Endothelial cell of umbilical vein (primary cell): ENCODE results near the gene CPNE7. TPM values are rescaled to one million over a fixed set of nuclear protein-coding genes. Genes with fewer than 3 reads are reported as not detected.

Source experiments
- BruUV-seq: library from RNA; stranded (reverse); fragments of 400-500 nt; replicated peaks from 2 replicates; lab custom pipeline; 2021; lab: Mats Ljungman, UMichigan
- CTCF ChIA-PET: fragments of 300-600, 350-600 bp; sonication (Branson Sonifier 250); formaldehyde crosslinking; loops from one replicate; lab custom pipeline; 2021; ENCODE audit warnings: antibody characterized with exemption, inconsistent platforms; lab: Charles Lee
- POLR2A ChIA-PET: fragments of 300-600, 350-600 bp; sonication (Branson Sonifier 250); formaldehyde crosslinking; loops from one replicate; lab custom pipeline; 2021; ENCODE audit warnings: antibody characterized with exemption, inconsistent platforms; lab: Charles Lee
- DNase-seq: peaks from one replicate; pipeline ENCODE4 v3.0.0-alpha.2; 2011; ENCODE audit warnings: low read depth, low spot score
- FAIRE-seq: peaks from 2 replicates; lab custom pipeline; 2011; peaks lifted over from hg19 to GRCh38; lab: Jason Lieb, UNC
- H2AFZ ChIP-seq: 2 replicates; pipeline ENCODE4 v1.6.0; 2012; ENCODE audit warnings: low read depth, low read length, control low read depth, inconsistent platforms
- H3K27ac ChIP-seq: 2 replicates; pipeline ENCODE4 v1.5.1; 2011; ENCODE audit warnings: low read depth, mild to moderate bottlenecking, control low read depth, low read length, moderate library complexity; ENCODE audit not compliant: insufficient read depth
- H3K27me3 ChIP-seq, 2 experiments: 2 replicates each; pipeline versions ENCODE4 v1.6.0 to v1.6.1; 2011; ENCODE audit warnings: low read length in 2 of 2, mixed read lengths in 1 of 2; ENCODE audit not compliant: control insufficient read depth in 2 of 2, insufficient read depth in 2 of 2
- H3K36me3 ChIP-seq, 2 experiments: 2 replicates in 1 of 2; 3 replicates in 1 of 2; pipeline ENCODE4 v1.5.1; 2011; ENCODE audit warnings: low read length in 2 of 2, mild to moderate bottlenecking in 1 of 2, moderate library complexity in 1 of 2; ENCODE audit not compliant: control insufficient read depth in 2 of 2, insufficient read depth in 2 of 2; ENCODE audit errors: extremely low read depth in 1 of 2
- H3K4me1 ChIP-seq: 3 replicates; pipeline ENCODE4 v1.5.1; 2011; ENCODE audit warnings: mild to moderate bottlenecking, low read length; ENCODE audit not compliant: control insufficient read depth, insufficient read depth; ENCODE audit errors: extremely low read depth
- H3K4me2 ChIP-seq: 2 replicates; pipeline ENCODE4 v1.6.1; 2011; ENCODE audit warnings: low read length, control low read depth, mixed read lengths; ENCODE audit not compliant: insufficient read depth
- H3K4me3 ChIP-seq, 3 experiments: fragments of 200-600 bp in 1 of 3; sonication (generic), shearing (Covaris generic) in 1 of 3; replicated peaks in 1 of 3; 2 replicates each; pipeline ENCODE4 v1.5.1; 2011 to 2016; ENCODE audit warnings: control low read depth in 3 of 3, low read length in 3 of 3, mild to moderate bottlenecking in 2 of 3, inconsistent platforms in 1 of 3, low read depth in 1 of 3, moderate library complexity in 1 of 3; ENCODE audit not compliant: insufficient read depth in 1 of 3
- H3K79me2 ChIP-seq: 2 replicates; pipeline ENCODE4 v1.6.0; 2012; ENCODE audit warnings: low read length, inconsistent platforms; ENCODE audit not compliant: control insufficient read depth, insufficient read depth
- H3K9ac ChIP-seq: replicated peaks from 2 replicates; pipeline ENCODE3; 2011; ENCODE audit warnings: low read length, control low read depth; ENCODE audit not compliant: insufficient read depth; ENCODE audit errors: extremely low read depth
- H3K9me1 ChIP-seq: replicated peaks from 3 replicates; pipeline ENCODE4 v1.6.0; 2011; ENCODE audit warnings: mild to moderate bottlenecking, low read length; ENCODE audit not compliant: control insufficient read depth, insufficient read depth; ENCODE audit errors: extremely low read depth
- H3K9me3 ChIP-seq: replicated peaks from 2 replicates; pipeline ENCODE4 v1.5.1; 2012; ENCODE audit warnings: low read length, inconsistent platforms; ENCODE audit not compliant: control insufficient read depth, insufficient read depth
- H4K20me1 ChIP-seq: replicated peaks from 2 replicates; pipeline ENCODE3; 2011; ENCODE audit warnings: mild to moderate bottlenecking, low read length; ENCODE audit not compliant: control insufficient read depth, insufficient read depth; ENCODE audit errors: extremely low read depth
- EZH2 ChIP-seq: IDR thresholded peaks from 2 replicates; pipeline ENCODE4 v1.6.1; 2012; ENCODE audit warnings: borderline replicate concordance, low read depth, mild to moderate bottlenecking, moderate library complexity, low read length, inconsistent platforms; ENCODE audit not compliant: severe bottlenecking
- FOS ChIP-seq: IDR thresholded peaks from 2 replicates; pipeline ENCODE4 v1.6.1; 2011; ENCODE audit warnings: mild to moderate bottlenecking, low read length, moderate library complexity, borderline replicate concordance; ENCODE audit not compliant: insufficient read depth
- GATA2 ChIP-seq: IDR thresholded peaks from 2 replicates; pipeline ENCODE4 v1.7.0; 2011; ENCODE audit warnings: low read depth, mild to moderate bottlenecking, moderate library complexity, mixed read lengths, low read length; ENCODE audit not compliant: insufficient read length, insufficient read depth
- JUN ChIP-seq: IDR thresholded peaks from 2 replicates; pipeline ENCODE4 v1.6.1; 2011; ENCODE audit warnings: borderline replicate concordance, low read depth; ENCODE audit not compliant: insufficient read length, insufficient read depth
- MYC ChIP-seq: IDR thresholded peaks from one replicate; pipeline ENCODE4 v1.6.1; 2011; ENCODE audit warnings: mild to moderate bottlenecking, low read depth, low read length
- POLR2A ChIP-seq: IDR thresholded peaks from 2 replicates; pipeline ENCODE4 v1.6.1; 2012; ENCODE audit warnings: low read depth, mild to moderate bottlenecking, control low read depth, low read length
- dilution Hi-C: fragments of 300-500 bp; cut with MboI; formaldehyde crosslinking; loops from one replicate; pipeline ENCODE4 v1.15.0; 2019; ENCODE audit warnings: low sequenced_read_pairs; ENCODE audit not compliant: extremely low pct_ligation_motif_present
- intact Hi-C: fragments of 100-400 bp; cut with micrococcal nuclease; formaldehyde crosslinking; loops from one replicate; pipeline ENCODE4 v1.10.0; 2022
- polyA plus RNA-seq, 4 experiments: library from polyadenylated mRNA; depleted of rRNA in 3 of 4; stranded (reverse) in 3 of 4; unstranded in 1 of 4; fragments of >200 nt; gene quantifications; 2 replicates each; pipeline versions ENCODE4 v1.2.1 to v1.2.3, GENCODE V29; 2011 to 2012; ENCODE audit warnings: missing spikeins in 1 of 4
- total RNA-seq: library from RNA; stranded (reverse); gene quantifications from 2 replicates; pipeline ENCODE4 v1.2.3, GENCODE V29; 2021
- TF ChIP-seq, protein P1 (sequence below): IDR thresholded peaks from 2 replicates; pipeline ENCODE4 v1.6.1; 2011; ENCODE audit not compliant: insufficient read depth, insufficient read length

The CPNE7 gene
- total and polyA plus RNA-seq, 2 donors (not counting 3 experiments of a cell fraction or from before 2014, with no cell fraction given): 2.0 to 5.9 TPM

DNA sequence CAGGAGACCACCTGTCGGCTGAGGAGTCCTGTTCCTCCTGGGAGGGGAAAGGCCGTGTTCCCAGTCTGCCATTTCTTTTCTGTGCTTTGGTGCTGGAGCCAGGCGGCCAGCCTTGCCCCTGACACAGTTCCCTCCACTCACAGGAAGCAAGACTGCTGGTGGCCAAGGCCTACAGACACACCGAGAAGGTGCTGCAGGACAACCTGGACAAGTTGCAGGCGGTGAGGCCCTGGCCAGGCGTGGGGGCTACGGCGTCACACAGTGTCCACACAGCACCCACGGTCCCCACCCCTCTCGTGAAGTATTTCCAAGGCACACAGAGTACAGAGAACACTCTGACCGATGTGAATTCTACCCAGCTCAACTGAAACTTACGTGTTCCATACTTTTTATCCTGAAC, 21.2 kb upstream of the CPNE7 start:
- Histone ChIP-seq H3K4me1 (peaks cover 3% of the 10 kb centered on the region), H3K36me3 (peaks cover 2 to 28% of the 10 kb centered on the region in 2 experiments), H3K9me3 (no peaks in the 10 kb centered on the region), H4K20me1 (no peaks in the 10 kb centered on the region), H3K79me2 (no peaks in the 10 kb centered on the region), H2AFZ (no peak overlapping the region), H3K27ac (no peak overlapping the region), H3K4me2 (no peak overlapping the region), H3K4me3 (no peak overlapping the region), H3K9me1 (no peaks in the 10 kb centered on the region), H3K27me3 (no peaks in the 10 kb centered on the region), H3K9ac (no peak overlapping the region)
- no TSS peak for BruUV-seq
- CTCF ChIA-PET: no interaction called here
- DNase-seq (no peak), FAIRE-seq (no peak)
- intact Hi-C loops: no loop called here
- no peak for TF ChIP-seq GATA2
- POLR2A ChIA-PET: no interaction called here
- dilution Hi-C loops: no loop called here

DNA sequence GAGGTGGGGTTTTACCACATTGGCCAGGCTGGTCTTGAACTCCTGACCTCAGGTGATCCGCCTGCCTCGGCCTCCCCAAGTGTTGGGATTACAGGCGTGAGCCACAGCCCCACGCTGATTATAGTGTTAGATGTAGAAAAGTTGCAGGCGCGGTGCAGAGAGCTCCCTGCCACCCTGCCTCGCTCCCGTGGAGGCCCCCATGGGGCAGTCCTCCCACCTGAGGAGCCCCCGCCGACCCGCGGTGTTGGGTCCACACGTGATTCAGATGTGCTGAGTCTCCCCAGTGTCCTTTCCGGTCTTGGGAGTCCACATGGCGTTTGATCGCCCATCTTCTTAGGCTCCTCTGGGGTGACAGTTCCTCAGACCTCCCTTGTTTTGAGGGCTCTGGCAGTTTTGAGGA, 20.3 kb upstream of the CPNE7 start:
- BruUV-seq: no TSS peak
- CTCF ChIA-PET: interaction anchor here (1.3 to 2.0 kb wide), 2 partner anchors 9 to 145 kb away, joined by 3 to 4 read pairs; no protein-coding TSS in a partner anchor
- H3K9me3 ChIP-seq: no peaks in the 10 kb centered on the region
- intact Hi-C loops (loop anchor here (5.0 kb wide), 1 partner anchor 33 kb away; no protein-coding TSS in a partner anchor), dilution Hi-C loops (no loop called here)
- H4K20me1 ChIP-seq: no peaks in the 10 kb centered on the region
- no peak for FAIRE-seq
- no peaks in the 10 kb centered on the region for H3K79me2 ChIP-seq
- no peak overlapping the region for H3K27ac ChIP-seq
- TF ChIP-seq EZH2 (no peak), MYC (no peak), FOS (no peak), POLR2A (no peak), JUN (no peak)
- TF ChIP-seq, protein P1, sequence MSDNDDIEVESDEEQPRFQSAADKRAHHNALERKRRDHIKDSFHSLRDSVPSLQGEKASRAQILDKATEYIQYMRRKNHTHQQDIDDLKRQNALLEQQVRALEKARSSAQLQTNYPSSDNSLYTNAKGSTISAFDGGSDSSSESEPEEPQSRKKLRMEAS: no peak
- H3K9me1 ChIP-seq: no peaks in the 10 kb centered on the region
- H3K4me2 ChIP-seq: no peak overlapping the region
- peaks cover 0 to 25% of the 10 kb centered on the region in 2 experiments for H3K36me3 ChIP-seq
- no peak overlapping the region for H2AFZ ChIP-seq
- DNase-seq: no peak
- H3K4me1 ChIP-seq: peaks cover 3% of the 10 kb centered on the region
- no peak overlapping the region for H3K4me3 ChIP-seq
- POLR2A ChIA-PET: interaction anchor here (0.7 kb wide), 1 partner anchor 25 kb away, joined by 6 read pairs; no protein-coding TSS in a partner anchor
- no peak overlapping the region for H3K9ac ChIP-seq
- H3K27me3 ChIP-seq: no peaks in the 10 kb centered on the region
